Fibroblast of skin of right quadriceps (primary cell): ENCODE data around the gene LOXL3.
A peak's percentile ranks its signal among the peaks of the same experiment; 100 is the strongest.

Experiments
- DNase-seq: peaks from one replicate; pipeline ENCODE4 v3.0.0-alpha.2; 2013

The LOXL3 gene

GRCh38 chr2:74553892-74554819 is at the start of gene LOXL3, which contains the start of gene DOK1:
TSS of gene LOXL3 (minus strand) at chr2:74553942. CDS start at chr2:74552634, 1,308 bp downstream.
TSS of gene DOK1 (plus strand) at chr2:74554720. CDS start at chr2:74554755, 35 bp downstream.
- DNase-seq: peak; percentile 92

GRCh38 chr2:74602586-74603281 is 49.0 kb upstream of the LOXL3 start:
- DNase-seq: peak; percentile 69

GRCh38 chr2:74599676-74600075 is 45.9 kb upstream of the LOXL3 start:
- no peak for DNase-seq

GRCh38 chr2:74597410-74597809 is 43.7 kb upstream of the LOXL3 start:
- DNase-seq: peak; percentile 23

- DNase-seq: no peak
Observed at GRCh38 chr2:74596584-74596983, 42.8 kb upstream of the LOXL3 start.

- DNase-seq: no peak
Observed at GRCh38 chr2:74593826-74594772, 40.4 kb upstream of the LOXL3 start.

- no peak for DNase-seq
Observed at GRCh38 chr2:74588664-74589063, 34.9 kb upstream of the LOXL3 start.

- DNase-seq: peak; percentile 74
Observed at GRCh38 chr2:74587664-74588277, 34.0 kb upstream of the LOXL3 start.

- DNase-seq: no peak
Observed at GRCh38 chr2:74585406-74586185, 31.9 kb upstream of the LOXL3 start.

GRCh38 chr2:74584088-74584645 is 30.4 kb upstream of the LOXL3 start:
- DNase-seq: peak; percentile 47

- peak; percentile 81 for DNase-seq
Observed at GRCh38 chr2:74583504-74583903, 29.8 kb upstream of the LOXL3 start.

- no peak for DNase-seq
Observed at GRCh38 chr2:74582184-74582583, 28.4 kb upstream of the LOXL3 start.

- DNase-seq: no peak
Observed at GRCh38 chr2:74581463-74581862, 27.7 kb upstream of the LOXL3 start.

GRCh38 chr2:74578408-74578807 is 24.7 kb upstream of the LOXL3 start:
- DNase-seq: no peak

- peak; percentile 32 for DNase-seq
Observed at GRCh38 chr2:74577448-74577847, 23.7 kb upstream of the LOXL3 start.

GRCh38 chr2:74576863-74577229 is 23.1 kb upstream of the LOXL3 start:
- peak; percentile 83 for DNase-seq

GRCh38 chr2:74576211-74576862 is 22.6 kb upstream of the LOXL3 start:
- DNase-seq: peak; percentile 82

- DNase-seq: no peak
Observed at GRCh38 chr2:74575320-74575719, 21.6 kb upstream of the LOXL3 start.

- peak; percentile 85 for DNase-seq
Observed at GRCh38 chr2:74573747-74574562, 20.2 kb upstream of the LOXL3 start.
